AML-193 (cell line): Measurements from ENCODE around the gene BACH1.

Source experiments
- DNase-seq, 2 experiments: peaks; one replicate each; lab custom pipeline; 2025; lab: John Stamatoyannopoulos, UW

Gene BACH1

DNA sequence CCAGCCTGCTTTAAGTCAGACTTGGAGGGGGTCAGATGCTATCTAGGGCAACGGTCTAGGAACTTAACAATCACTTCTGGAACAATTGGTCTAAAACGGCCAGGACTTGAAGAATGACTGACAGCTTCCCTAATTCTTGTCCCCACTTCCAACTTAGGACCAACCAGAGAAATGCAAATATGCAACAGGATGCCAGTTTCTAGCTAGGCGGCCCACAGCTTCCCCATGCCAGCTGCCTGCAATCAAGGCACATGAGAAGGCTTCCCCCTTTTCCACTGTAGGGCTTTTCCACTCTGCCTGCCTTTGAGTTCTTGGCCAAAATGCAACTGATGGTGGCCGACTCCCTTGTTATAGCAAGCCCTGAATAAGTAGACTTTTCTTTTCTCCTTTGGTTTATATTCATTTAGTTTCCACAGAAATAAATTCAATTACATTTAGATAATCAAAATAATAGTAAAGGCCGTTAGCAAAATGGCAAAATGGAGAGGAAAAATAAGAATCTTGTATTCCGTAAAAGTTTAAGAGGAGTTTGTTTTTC lies 80.9 kb downstream of the BACH1 start:
- no peak for DNase-seq

DNA sequence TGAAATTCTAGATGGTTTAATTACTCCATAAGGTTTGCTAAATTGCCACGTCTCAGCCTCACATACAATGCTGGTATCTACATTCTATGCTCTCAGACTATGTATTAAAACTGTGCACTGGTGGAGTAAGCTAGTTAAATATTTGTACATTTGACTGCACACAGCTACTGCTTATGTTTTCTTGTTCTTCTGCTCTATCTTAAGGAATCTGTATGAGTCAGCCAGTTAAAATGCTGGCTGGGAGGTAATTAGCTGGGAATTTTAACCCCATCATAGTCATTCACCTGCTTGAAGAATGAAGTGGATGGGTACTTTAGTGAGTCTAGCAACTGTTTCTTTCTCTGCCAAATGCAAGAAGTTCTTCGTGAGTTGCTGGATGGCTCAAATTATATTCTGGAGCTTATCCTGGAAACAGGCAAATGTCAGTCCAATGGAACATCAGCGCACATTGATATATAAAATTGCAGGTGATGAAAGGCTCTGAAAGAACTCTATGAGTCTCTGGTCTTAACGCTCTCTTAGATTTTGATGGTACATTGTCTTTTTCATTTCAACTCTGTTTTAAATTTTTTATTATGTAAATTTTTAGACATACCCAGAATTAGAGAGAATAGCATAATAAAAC lies 83.4 kb downstream of the BACH1 start:
- DNase-seq: no peak

DNA sequence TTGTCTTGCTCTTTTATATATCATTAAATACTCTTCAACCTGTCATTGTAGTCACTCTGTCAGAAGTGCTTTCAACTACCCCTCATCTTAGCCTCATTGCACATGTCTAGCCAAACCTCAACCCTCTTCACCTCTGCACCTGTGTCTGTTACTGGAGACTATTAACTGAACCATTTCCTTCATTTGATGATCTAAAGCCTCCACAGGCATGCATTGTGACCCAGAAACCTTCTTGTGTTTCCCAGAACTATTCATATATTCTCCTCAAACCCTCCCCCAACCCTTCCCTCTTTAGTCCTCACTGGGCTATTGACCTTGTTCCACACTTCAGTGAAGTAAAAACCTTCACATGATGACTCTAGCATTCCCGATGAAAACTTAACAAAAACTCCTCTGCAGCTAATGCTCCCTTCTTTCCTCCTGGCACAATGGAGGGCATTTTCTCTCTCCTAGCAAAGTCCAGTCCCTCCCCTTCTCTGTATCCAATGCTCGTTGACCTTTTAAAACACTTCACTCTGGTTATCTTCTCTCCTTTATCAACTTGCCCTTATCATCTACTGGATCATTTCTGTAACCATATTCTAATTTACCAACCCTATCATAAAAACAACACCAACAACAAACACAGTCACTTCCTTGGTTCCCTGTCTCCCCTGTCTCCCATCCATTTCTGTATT lies 86.1 kb downstream of the BACH1 start:
- DNase-seq: no peak

DNA sequence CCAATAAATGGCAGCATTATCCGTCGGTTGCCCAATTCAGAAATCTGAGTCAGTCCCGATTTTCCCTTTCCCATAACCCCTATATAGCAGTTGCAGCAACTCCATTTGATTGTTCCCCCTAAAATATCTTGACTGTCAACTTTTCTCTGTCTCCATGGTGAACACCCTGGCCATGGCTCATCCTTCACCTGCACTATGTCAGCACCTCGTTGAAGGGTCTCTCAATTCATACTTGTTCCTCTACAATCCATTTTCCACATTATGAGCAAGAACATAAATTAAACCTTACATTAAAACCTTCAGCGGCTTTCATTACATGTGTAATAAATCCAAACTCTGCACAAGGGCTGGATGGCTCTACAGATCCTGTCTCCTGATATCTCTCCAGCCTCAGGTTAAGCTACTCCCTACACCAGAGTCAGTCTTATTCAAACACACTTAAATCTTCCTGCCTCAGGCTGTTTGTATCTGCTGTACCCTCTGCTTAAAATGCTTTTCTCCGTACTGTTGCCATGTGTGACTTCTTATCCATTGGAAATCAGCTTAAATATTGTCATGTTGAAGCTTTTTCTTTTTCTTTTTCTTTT lies 87.3 kb downstream of the BACH1 start:
- no peak for DNase-seq

DNA sequence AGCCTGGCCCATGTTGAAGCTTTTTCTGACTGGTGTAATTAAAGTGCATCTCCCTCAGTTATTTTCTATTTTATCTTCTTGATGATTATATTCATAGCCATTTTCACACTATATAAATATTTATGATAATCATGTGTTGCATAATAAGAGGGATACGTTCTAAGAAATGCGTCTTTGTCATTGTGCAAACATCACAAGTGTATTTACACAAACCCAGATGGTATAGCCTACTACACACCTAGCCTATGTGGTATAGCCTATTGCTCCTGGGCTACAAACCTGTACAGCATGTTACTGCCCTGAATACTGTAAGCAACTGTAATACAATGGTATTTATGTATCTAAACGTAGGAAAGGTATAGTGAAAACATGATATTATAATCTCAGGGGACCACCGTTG lies 88.1 kb downstream of the BACH1 start:
- no peak for DNase-seq

DNA sequence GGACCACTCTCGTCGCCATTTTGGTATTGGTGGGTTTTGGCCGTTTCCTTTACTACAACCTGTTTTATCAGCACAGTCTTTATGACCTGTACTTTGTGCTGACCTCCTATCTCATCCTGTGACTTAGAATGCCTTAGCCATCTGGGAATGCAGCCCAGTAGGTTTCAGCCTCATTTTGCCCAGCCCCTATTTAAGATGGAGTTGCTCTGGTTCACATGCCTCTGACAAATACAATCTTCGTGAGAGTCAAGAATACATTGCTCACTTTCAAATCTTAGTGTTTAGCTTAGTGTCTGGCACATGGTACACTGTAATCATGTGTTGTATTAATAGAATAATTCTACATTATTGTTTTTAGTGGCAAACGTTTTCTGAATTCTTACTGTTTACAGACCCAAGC lies 88.9 kb downstream of the BACH1 start:
- DNase-seq: no peak

DNA sequence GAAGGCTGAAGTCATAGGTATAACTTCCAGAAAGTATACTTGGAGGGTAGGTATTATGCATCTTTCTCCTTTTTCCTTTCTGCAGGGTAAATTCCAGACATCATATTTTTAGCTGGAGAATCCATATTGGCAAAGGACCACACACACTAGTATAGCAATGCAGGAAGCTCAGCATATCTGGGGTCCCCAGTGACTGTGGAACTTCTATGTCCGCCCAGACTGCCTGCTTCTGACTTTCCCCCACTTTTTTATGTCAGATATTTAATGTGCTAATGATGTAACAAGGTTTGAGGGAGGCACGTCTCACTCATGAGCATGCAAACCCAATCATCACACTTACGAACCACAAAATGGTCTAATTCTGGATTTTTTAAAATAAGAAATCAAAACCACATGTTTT lies 90.4 kb downstream of the BACH1 start:
- no peak for DNase-seq

DNA sequence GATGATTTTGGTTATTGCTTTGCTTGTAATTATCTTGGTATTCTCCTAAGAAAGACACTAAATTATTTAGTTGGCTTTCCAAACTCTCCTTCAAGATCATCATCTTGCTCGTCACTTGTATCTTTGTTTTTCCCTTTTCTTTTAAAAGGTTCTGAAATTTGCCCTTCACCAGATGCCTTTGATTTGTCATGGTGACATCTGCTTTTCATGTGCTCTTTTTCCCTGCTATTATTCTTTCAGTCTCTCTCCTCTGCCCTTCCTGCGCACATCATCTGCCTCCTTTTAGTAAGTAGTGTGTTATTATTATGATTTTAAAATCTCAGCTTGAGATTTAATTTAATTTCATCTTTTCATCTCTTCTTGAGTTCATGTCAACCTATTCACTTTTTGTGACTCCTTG lies 92.1 kb downstream of the BACH1 start:
- DNase-seq: no peak

DNA sequence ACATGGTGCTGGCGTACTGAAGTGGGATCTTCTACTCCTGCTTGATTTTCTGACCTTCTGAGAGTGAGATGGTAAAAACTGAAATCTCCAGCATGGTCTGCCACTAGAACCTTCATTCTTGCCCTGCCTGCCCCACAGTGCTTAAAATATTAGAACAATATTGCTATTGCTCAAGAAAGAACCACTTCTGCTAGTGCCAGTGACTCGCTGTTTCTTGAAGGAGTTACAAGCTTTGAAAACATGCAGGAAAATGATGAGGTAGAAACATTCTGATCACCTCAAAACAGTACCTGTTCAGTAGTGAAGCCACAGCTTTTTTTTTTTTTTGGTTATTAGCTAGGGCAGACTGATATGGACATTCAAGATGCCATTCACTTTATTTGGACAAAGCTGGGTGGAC lies 95.3 kb downstream of the BACH1 start:
- peak; percentile 11 to 31 for DNase-seq
